Transverse colon (tissue), 3 donors: Measurements from ENCODE around the gene FKBP2.

Experiments
- EP300 ChIP-seq: sonication (generic); formaldehyde crosslinking; IDR thresholded peaks from one replicate; pipeline ENCODE4 v1.6.1; 2017; ENCODE audit warnings: antibody characterized with exemption, low read depth
- POLR2A ChIP-seq: fragments of 450-650 bp; IDR thresholded peaks from one replicate; pipeline ENCODE4 v1.6.1; 2016; ENCODE audit warnings: antibody characterized with exemption, mild to moderate bottlenecking, moderate library complexity
- TF ChIP-seq, protein P1 (sequence below), 5 experiments: fragments of 200-600 bp in 3 of 5; fragments of 450-650 bp in 2 of 5; sonication (generic) in 3 of 5; IDR thresholded peaks; 1 replicate in 2 of 5; 2 replicates in 3 of 5; pipeline ENCODE4 v1.5.1; 2016 to 2017; ENCODE audit warnings: antibody characterized with exemption in 5 of 5, inconsistent platforms in 3 of 5, mild to moderate bottlenecking in 2 of 5, moderate library complexity in 1 of 5

DNA sequence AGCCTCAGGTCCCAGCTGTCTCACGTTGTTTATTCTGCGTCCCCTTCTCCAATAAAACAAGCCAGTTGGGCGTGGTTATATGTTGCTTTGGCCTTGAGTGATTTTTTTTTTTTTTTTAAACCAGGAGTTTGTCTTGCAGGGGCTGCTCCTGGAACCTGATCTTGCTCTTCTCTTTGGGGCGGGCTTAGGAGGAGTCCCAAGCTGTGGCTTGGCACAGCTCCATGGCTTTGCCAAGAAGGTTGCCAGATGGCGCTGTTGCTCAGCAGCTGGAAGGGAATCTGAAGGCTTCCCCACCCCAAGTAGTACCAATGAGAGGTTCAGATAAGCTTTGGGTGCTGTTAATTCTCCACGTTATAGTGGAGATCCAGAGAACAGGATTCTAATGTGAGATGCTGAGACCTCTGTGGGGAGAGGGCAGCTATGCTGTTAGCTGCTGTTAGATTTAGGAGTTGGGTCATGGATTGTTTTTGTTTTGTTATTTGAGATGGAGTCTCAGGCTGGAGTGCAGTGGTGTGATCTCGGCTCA is 36.4 kb upstream of the FKBP2 start:
- no peak for TF ChIP-seq POLR2A
- no peak for TF ChIP-seq EP300
- TF ChIP-seq, protein P1, sequence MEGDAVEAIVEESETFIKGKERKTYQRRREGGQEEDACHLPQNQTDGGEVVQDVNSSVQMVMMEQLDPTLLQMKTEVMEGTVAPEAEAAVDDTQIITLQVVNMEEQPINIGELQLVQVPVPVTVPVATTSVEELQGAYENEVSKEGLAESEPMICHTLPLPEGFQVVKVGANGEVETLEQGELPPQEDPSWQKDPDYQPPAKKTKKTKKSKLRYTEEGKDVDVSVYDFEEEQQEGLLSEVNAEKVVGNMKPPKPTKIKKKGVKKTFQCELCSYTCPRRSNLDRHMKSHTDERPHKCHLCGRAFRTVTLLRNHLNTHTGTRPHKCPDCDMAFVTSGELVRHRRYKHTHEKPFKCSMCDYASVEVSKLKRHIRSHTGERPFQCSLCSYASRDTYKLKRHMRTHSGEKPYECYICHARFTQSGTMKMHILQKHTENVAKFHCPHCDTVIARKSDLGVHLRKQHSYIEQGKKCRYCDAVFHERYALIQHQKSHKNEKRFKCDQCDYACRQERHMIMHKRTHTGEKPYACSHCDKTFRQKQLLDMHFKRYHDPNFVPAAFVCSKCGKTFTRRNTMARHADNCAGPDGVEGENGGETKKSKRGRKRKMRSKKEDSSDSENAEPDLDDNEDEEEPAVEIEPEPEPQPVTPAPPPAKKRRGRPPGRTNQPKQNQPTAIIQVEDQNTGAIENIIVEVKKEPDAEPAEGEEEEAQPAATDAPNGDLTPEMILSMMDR (IDR thresholded peaks at IDR 0.05): peak; percentile 64 to 84 (median 73)
